IMR-90 (cell line): Measurements from ENCODE around the gene TOP3B. TPM values are rescaled to one million over a fixed set of nuclear protein-coding genes. Genes with fewer than 3 reads are reported as not detected.

Experiments used
- ATAC-seq: fragments of 200-7000 bp; cut with Tn5 transposase; 2 replicates; pipeline ENCODE4 v1.9.1; 2020; ENCODE audit warnings: low read depth, mild to moderate bottlenecking, moderate library complexity
- BruUV-seq: library from RNA; stranded (reverse); fragments of 400-500 nt; replicated peaks from 2 replicates; lab custom pipeline; 2021; lab: Mats Ljungman, UMichigan
- CTCF ChIA-PET: fragments of 300-600 bp; formaldehyde crosslinking; extraction: SDS; loops from one replicate; lab custom pipeline; 2021; ENCODE audit warnings: antibody characterized with exemption; lab: Yijun Ruan, JAX
- POLR2A ChIA-PET: fragments of 300-600 bp; sonication (Branson Sonifier 250); formaldehyde crosslinking; loops from one replicate; lab custom pipeline; 2022; ENCODE audit warnings: antibody characterized with exemption; ENCODE audit not compliant: unreplicated experiment; lab: Charles Lee
- DNase-seq: peaks from one replicate; pipeline ENCODE4 v3.0.0; 2013
- H2AFZ ChIP-seq: replicated peaks from 2 replicates; pipeline ENCODE3; 2013; ENCODE audit warnings: low read length, mild to moderate bottlenecking; ENCODE audit not compliant: poor library complexity
- H2AK5ac ChIP-seq: 2 replicates; pipeline ENCODE4 v1.6.1; 2013; ENCODE audit warnings: low read depth, low read length, inconsistent platforms
- H2AK9ac ChIP-seq: replicated peaks from 2 replicates; pipeline ENCODE3; 2013; ENCODE audit warnings: mild to moderate bottlenecking, low read depth, low read length, moderate library complexity; ENCODE audit not compliant: poor library complexity
- H2BK120ac ChIP-seq: 2 replicates; pipeline ENCODE4 v1.6.1; 2013; ENCODE audit warnings: low read depth, low read length, inconsistent platforms
- H2BK15ac ChIP-seq: 3 replicates; pipeline ENCODE4 v1.6.1; 2013; ENCODE audit warnings: low read depth, low read length, inconsistent platforms
- H2BK20ac ChIP-seq: 2 replicates; pipeline ENCODE4 v1.6.1; 2013; ENCODE audit warnings: low read depth, mild to moderate bottlenecking, inconsistent platforms, low read length, moderate library complexity
- H2BK5ac ChIP-seq: 2 replicates; pipeline ENCODE4 v1.6.1; 2013; ENCODE audit warnings: mild to moderate bottlenecking, low read depth, low read length, inconsistent platforms; ENCODE audit not compliant: poor library complexity, severe bottlenecking
- H3K14ac ChIP-seq: replicated peaks from 2 replicates; pipeline ENCODE4 v1.6.1; 2013; ENCODE audit warnings: low read depth, low read length, inconsistent platforms
- H3K18ac ChIP-seq: 2 replicates; pipeline ENCODE4 v1.6.1; 2013; ENCODE audit warnings: low read depth, low read length, control low read depth
- H3K23ac ChIP-seq: 2 replicates; pipeline ENCODE4 v1.6.1; 2013; ENCODE audit warnings: low read depth, low read length, inconsistent platforms
- H3K27ac ChIP-seq: 2 replicates; pipeline ENCODE4 v1.5.1; 2013; ENCODE audit warnings: mild to moderate bottlenecking, control low read depth, low read length; ENCODE audit not compliant: insufficient read depth
- H3K27me3 ChIP-seq: 2 replicates; pipeline ENCODE4 v1.6.1; 2013; ENCODE audit warnings: low read length; ENCODE audit not compliant: control insufficient read depth, insufficient read depth
- H3K36me3 ChIP-seq: 2 replicates; pipeline ENCODE4 v1.6.1; 2013; ENCODE audit warnings: low read length, mixed read lengths; ENCODE audit not compliant: control insufficient read depth, insufficient read depth
- H3K4ac ChIP-seq: 2 replicates; pipeline ENCODE4 v1.6.1; 2013; ENCODE audit warnings: low read depth, low read length, inconsistent platforms
- H3K4me1 ChIP-seq: 2 replicates; pipeline ENCODE4 v1.6.1; 2013; ENCODE audit warnings: low read length, mixed read lengths; ENCODE audit not compliant: control insufficient read depth, insufficient read depth
- H3K4me2 ChIP-seq: 2 replicates; pipeline ENCODE4 v1.6.1; 2013; ENCODE audit warnings: low read depth, mild to moderate bottlenecking, control low read depth, low read length, moderate library complexity
- H3K4me3 ChIP-seq: 2 replicates; pipeline ENCODE4 v1.5.1; 2013; ENCODE audit warnings: low read depth, mild to moderate bottlenecking, control low read depth, low read length, moderate library complexity; ENCODE audit not compliant: insufficient read depth
- H3K56ac ChIP-seq: 2 replicates; pipeline ENCODE4 v1.6.1; 2013; ENCODE audit warnings: low read length, inconsistent platforms; ENCODE audit not compliant: insufficient read depth; ENCODE audit errors: extremely low read depth
- H3K79me1 ChIP-seq, 2 experiments: 2 replicates each; pipeline ENCODE4 v1.6.1; 2013; ENCODE audit warnings: low read length in 2 of 2, inconsistent platforms in 1 of 2, low read depth in 1 of 2
- H3K9ac ChIP-seq: 2 replicates; pipeline ENCODE4 v1.6.1; 2013; ENCODE audit warnings: low read depth, low read length, control low read depth
- H3K9me1 ChIP-seq: 2 replicates; pipeline ENCODE4 v1.6.1; 2013; ENCODE audit warnings: low read length, inconsistent platforms; ENCODE audit not compliant: insufficient read depth
- H3K9me3 ChIP-seq: 2 replicates; pipeline ENCODE4 v1.6.1; 2013; ENCODE audit warnings: low read length; ENCODE audit not compliant: control insufficient read depth, insufficient read depth
- H4K20me1 ChIP-seq: 2 replicates; pipeline ENCODE4 v1.6.1; 2013; ENCODE audit warnings: low read length, inconsistent platforms; ENCODE audit not compliant: insufficient read depth
- H4K5ac ChIP-seq: 2 replicates; pipeline ENCODE4 v1.6.1; 2013; ENCODE audit warnings: mild to moderate bottlenecking, low read depth, low read length, control low read depth
- H4K8ac ChIP-seq, 2 experiments: 2 replicates each; pipeline ENCODE4 v1.6.1; 2013; ENCODE audit warnings: low read depth in 2 of 2, low read length in 2 of 2, control low read depth in 1 of 2, inconsistent platforms in 1 of 2
- H4K91ac ChIP-seq: 2 replicates; pipeline ENCODE4 v1.6.1; 2013; ENCODE audit warnings: low read depth, low read length, inconsistent platforms; ENCODE audit not compliant: insufficient read depth
- CEBPB ChIP-seq: IDR thresholded peaks from 2 replicates; pipeline ENCODE4 v1.6.1; 2012; ENCODE audit warnings: low read depth, low read length, improper control_type of control experiment
- CHD1 ChIP-seq: IDR thresholded peaks from 2 replicates; pipeline ENCODE4 v1.6.1; 2012; ENCODE audit warnings: low read depth, low read length, improper control_type of control experiment
- FOS ChIP-seq: fragments of 150-350 bp; IDR thresholded peaks from 2 replicates; pipeline ENCODE4 v1.6.1; 2016; ENCODE audit warnings: low read depth, low read length
- MAFK ChIP-seq: IDR thresholded peaks from 2 replicates; pipeline ENCODE4 v1.6.1; 2012; ENCODE audit warnings: low read depth, low read length, improper control_type of control experiment
- MAZ ChIP-seq: IDR thresholded peaks from 2 replicates; pipeline ENCODE4 v1.6.1; 2012; ENCODE audit warnings: low read depth, mild to moderate bottlenecking, low read length, improper control_type of control experiment, moderate library complexity, borderline replicate concordance
- MXI1 ChIP-seq: IDR thresholded peaks from 2 replicates; pipeline ENCODE4 v1.6.1; 2012; ENCODE audit warnings: low read depth, mild to moderate bottlenecking, low read length, moderate library complexity, borderline replicate concordance
- NFE2L2 ChIP-seq: fragments of 150-350 bp; IDR thresholded peaks from 2 replicates; pipeline ENCODE4 v1.6.1; 2016; ENCODE audit warnings: low read depth, mild to moderate bottlenecking, low read length
- RAD21 ChIP-seq: IDR thresholded peaks from 2 replicates; pipeline ENCODE4 v1.6.1; 2012; ENCODE audit warnings: low read length, improper control_type of control experiment
- RFX5 ChIP-seq: IDR thresholded peaks from 2 replicates; pipeline ENCODE4 v1.8.0; 2012; ENCODE audit warnings: low read depth, mild to moderate bottlenecking, low read length, moderate library complexity
- SMC3 ChIP-seq: fragments of 150-350 bp; IDR thresholded peaks from 2 replicates; pipeline ENCODE4 v1.6.1; 2016; ENCODE audit warnings: low read depth, mild to moderate bottlenecking, antibody characterized with exemption, low read length, moderate library complexity
- WGBS, 2 experiments: methylation state at CpG; one replicate each; pipeline versions ENCODE4 v1.1.5 to v1.1.7; 2013; ENCODE audit warnings: missing lambda C conversion rate in 2 of 2; ENCODE audit not compliant: insufficient read length in 1 of 2; ENCODE audit errors: extremely low coverage in 2 of 2; 5-methylcytosine and 5-hydroxymethylcytosine counted together
- dilution Hi-C: fragments of 300-500 bp; cut with HindIII; formaldehyde crosslinking; loops from one replicate; pipeline ENCODE4 v1.14.3; 2018; ENCODE audit warnings: low sequenced_read_pairs; ENCODE audit not compliant: unreplicated experiment
- in situ Hi-C: fragments of 300-500 bp; cut with MboI; formaldehyde crosslinking; loops from 3 replicates; pipeline ENCODE4 v1.14.3; 2019; ENCODE audit warnings: low sequenced_read_pairs, inconsistent platforms, mixed read lengths
- intact Hi-C: fragments of 100-400 bp; cut with micrococcal nuclease; formaldehyde crosslinking; loops from 2 replicates; pipeline ENCODE4 v1.10.0; 2022
- polyA plus RNA-seq, 3 experiments: library from polyadenylated mRNA; depleted of rRNA; stranded (reverse); fragments of >200 nt; gene quantifications; 2 replicates each; pipeline ENCODE4 v1.2.3, GENCODE V29; 2012; ENCODE audit warnings: low replicate concordance in 1 of 3
- total RNA-seq: library from RNA; depleted of rRNA; stranded (reverse); fragments of >200 nt; gene quantifications from 2 replicates; pipeline ENCODE4 v1.2.3, GENCODE V29; 2012
- TF ChIP-seq, protein P1 (sequence below): fragments of 150-350 bp; IDR thresholded peaks from 2 replicates; pipeline ENCODE4 v1.6.1; 2016; ENCODE audit warnings: low read depth, mild to moderate bottlenecking, low read length, moderate library complexity, borderline replicate concordance
- TF ChIP-seq, protein P2 (sequence below): fragments of 150-350 bp; IDR thresholded peaks from 2 replicates; pipeline ENCODE4 v1.6.1; 2017; ENCODE audit warnings: mild to moderate bottlenecking, antibody characterized with exemption, low read length, low read depth

TOP3B gene
- total and polyA plus RNA-seq, 2 of the 4 experiments (the other 2 are of a cell fraction): 23.0 to 23.5 TPM

DNA sequence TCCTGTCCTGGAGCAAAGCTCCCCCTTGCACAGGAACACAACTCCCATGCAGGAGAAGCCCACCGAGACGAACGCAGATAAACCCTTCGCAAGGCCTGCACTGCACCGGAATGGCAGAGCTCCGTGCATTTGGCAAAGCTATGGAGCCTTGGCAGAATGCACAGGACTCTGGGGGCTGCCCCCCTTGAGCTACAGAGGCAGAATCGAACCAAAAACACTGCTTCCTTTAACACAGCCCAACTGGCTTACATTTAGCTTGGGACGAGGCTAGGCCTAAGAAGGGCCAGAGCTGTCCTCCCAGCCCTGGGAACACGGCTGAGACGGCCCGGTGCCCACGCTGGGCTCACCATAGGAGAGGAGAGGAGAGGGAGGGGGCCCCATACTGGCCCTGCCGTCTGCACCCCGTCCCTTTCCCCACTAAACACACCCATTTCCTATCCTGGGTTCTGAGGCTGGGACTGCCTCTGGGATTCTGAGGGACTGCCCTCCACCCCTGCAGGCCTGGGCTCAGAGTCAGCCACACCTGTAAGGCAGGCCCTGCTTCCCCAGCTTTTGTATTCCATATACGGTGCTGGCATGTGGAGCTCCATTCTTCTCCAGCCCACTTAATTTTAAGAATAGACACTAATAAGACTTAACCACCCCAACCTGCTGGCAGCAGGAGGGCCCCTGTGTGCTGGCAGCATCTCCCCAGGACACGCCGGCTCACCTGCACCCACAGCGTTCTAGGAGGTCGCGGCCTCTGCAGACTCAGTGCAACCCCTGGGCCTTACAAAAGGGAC, 62.9 kb downstream of the TOP3B start (continued):
- TF ChIP-seq FOS: no peak

DNA sequence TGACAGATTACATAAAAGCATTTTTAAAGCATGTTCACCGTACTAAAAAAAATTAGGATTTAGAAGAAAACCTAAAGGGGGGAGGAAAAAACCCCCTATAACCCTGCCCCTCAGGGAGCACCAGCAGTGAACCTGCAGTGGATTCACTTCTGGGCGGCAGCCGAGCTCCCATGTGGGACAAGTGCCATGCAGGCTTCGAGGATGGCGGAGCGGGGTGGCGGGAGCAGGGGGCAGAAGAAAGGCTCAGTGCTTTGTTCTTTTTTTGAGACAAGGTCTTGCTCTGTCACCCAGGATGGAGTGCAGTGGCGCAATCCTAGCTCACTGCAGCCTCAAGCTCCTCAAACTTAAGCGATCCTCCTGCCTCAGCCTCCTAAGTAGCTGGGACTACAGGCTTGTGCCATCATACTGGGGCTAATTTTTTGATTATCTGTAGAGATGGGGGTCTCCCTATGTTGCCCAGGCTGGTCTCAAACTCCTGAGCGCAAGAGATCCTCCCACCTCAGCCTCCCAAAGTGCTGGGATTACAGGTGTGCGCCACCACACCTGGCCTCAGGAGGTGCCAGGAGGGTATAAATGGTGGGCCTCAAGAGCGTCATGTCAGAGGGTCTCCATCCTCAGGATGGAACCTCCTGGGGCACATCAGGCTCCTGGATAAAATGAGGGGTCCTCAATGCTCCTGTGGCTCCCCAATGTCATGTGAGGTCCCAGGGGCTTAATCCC, 64.0 kb downstream of the TOP3B start:
- no peak for ATAC-seq
- TF ChIP-seq FOS: no peak
- TF ChIP-seq RFX5: no peak
- no peak for TF ChIP-seq RAD21
- TF ChIP-seq MAZ: no peak
- no peak for TF ChIP-seq MAFK
- no peak for TF ChIP-seq CEBPB
- no peak for TF ChIP-seq CHD1
- no peak for TF ChIP-seq NFE2L2
- TF ChIP-seq SMC3: no peak
- TF ChIP-seq MXI1: no peak
- TF ChIP-seq, protein P1, sequence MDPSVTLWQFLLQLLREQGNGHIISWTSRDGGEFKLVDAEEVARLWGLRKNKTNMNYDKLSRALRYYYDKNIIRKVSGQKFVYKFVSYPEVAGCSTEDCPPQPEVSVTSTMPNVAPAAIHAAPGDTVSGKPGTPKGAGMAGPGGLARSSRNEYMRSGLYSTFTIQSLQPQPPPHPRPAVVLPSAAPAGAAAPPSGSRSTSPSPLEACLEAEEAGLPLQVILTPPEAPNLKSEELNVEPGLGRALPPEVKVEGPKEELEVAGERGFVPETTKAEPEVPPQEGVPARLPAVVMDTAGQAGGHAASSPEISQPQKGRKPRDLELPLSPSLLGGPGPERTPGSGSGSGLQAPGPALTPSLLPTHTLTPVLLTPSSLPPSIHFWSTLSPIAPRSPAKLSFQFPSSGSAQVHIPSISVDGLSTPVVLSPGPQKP: no peak
- TF ChIP-seq, protein P2, sequence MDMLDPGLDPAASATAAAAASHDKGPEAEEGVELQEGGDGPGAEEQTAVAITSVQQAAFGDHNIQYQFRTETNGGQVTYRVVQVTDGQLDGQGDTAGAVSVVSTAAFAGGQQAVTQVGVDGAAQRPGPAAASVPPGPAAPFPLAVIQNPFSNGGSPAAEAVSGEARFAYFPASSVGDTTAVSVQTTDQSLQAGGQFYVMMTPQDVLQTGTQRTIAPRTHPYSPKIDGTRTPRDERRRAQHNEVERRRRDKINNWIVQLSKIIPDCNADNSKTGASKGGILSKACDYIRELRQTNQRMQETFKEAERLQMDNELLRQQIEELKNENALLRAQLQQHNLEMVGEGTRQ: no peak

More for the DNA sequence above, 64.0 kb downstream of the TOP3B start:
- Histone ChIP-seq H2BK120ac (no peak overlapping the region), H2BK15ac (no peak overlapping the region), H3K9me3 (no peaks in the 10 kb centered on the region), H4K5ac (no peak overlapping the region), H3K9ac (no peak overlapping the region), H3K14ac (no peak overlapping the region), H4K8ac (no peak overlapping the region), H2BK20ac (no peak overlapping the region), H4K20me1 (no peaks in the 10 kb centered on the region; the same call in 1 of the 2 replicates), H2AK9ac (no peak overlapping the region), H3K4me3 (no peak overlapping the region), H3K79me1 (no peaks in the 10 kb centered on the region), H3K27me3 (no peaks in the 10 kb centered on the region), H2AK5ac (no peak overlapping the region), H3K4ac (no peak overlapping the region), H3K4me2 (no peak overlapping the region), H3K18ac (no peak overlapping the region), H2BK5ac (no peak overlapping the region), H3K56ac (no peak overlapping the region), H3K27ac (no peak overlapping the region), H3K4me1 (peaks cover 10% of the 10 kb centered on the region), H3K23ac (no peak overlapping the region), H2AFZ (no peak overlapping the region), H4K91ac (no peak overlapping the region), H3K36me3 (peaks cover 1% of the 10 kb centered on the region; the same call in 1 of the 2 replicates), H3K9me1 (no peaks in the 10 kb centered on the region)
- intact Hi-C loops: no loop called here
- 94% methylated on average over 3 of the region's 12 CpGs; no CpG with 5 or more reads in 1 of the 2 experiments for WGBS, 2 experiments
- in situ Hi-C loops: no loop called here
- no peak for DNase-seq
- no TSS peak for BruUV-seq
- dilution Hi-C loops: no loop called here
- ChIA-PET CTCF (no interaction called here), POLR2A (no interaction called here)
